Activated CD8-positive, alpha-beta memory T cell treated with anti-CD3 and anti-CD28 coated beads, Interleukin-2, amount 50 U/mL, for 48 hours (primary cell): ENCODE measurements around the gene INPP1.

ENCODE experiments used
- DNase-seq: peaks from one replicate; pipeline ENCODE4 v3.0.0-alpha.2; 2020

Gene INPP1

GRCh38 chr2:190412966-190413365 is 69.6 kb downstream of the INPP1 start:
- no peak for DNase-seq

DNA sequence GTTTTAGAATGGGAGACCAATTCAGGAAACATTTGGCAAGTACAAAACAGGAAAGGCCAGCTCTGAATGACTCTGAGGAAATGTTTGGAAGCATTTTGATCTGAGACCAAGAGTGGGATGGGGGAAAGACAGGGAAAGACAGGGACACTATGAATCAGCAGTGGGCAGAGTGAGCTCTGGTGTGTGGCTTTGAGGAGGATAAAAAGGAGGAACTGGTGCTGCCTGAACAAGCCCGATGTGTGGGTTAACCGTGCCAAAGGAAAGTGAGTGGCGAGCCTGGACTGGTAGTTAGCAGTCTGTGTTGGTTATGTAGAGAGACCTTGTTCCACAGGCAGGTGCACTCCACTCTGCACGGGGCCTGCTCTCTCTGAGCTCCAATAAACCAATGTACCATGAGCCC is 70.0 kb downstream of the INPP1 start:
- DNase-seq, result no peak

DNA sequence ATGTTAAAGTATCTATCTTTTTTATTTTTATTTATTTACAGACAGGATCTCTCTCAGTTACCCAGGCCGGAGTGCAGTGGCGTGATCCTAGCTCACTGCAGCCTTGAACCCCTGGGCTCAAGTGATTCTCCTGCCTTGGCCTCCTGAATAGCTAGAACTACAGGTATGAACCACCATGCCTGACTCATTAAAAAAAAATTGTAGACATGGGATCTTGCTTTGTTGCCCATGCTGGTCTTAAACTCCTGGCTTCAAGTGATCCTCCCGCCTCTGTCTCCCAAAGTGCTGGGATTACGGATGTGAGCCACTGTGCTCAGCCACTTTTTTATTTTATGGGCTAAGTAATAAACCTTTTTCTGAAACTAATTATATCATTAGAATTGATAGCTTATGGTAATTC is 71.9 kb downstream of the INPP1 start:
- DNase-seq, result no peak

DNA sequence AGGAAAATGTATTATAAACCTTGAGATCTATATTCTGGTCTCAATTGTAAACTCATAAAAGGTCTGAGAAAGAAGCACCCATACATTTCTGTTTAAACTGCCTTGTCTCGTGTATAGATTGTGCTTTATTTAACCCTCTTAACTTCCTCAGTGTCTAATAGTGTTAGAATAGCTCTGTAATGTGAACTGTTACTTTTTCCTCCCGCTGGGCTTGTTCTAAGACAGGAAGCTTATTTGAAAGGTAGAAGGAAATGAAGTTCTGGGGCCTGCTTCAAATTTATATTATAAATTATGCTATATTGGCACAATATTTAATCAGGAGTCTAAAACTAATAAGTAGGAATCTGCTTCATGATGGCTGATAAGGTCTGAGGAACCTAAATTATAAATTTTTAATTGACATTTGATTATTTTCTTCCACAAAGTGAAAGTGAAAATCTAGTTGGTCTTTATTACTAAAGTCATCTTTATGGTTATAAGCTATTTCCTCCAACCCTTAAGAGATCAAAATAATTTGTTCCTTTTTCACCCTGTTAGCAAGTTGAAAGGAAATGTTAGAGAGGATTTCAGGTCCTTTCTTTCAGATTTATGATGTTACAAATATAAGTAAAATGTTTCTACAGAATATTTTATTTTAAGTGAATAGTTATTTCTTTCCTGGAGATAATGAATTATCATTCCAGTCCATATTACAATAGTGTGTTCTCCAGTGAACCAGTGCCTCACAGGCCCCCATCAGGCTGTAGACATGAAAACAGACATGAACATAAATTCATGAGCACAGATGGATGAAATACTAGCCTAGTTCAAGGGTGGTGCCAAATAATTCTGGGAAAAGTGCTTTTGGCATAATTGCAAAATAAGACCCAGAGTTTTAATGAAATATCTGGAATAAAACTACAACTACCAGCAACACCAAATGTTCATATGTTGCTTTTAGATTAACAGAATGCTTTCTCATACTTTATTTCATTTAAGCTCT is 72.7 kb downstream of the INPP1 start:
- DNase-seq, result no peak

DNA sequence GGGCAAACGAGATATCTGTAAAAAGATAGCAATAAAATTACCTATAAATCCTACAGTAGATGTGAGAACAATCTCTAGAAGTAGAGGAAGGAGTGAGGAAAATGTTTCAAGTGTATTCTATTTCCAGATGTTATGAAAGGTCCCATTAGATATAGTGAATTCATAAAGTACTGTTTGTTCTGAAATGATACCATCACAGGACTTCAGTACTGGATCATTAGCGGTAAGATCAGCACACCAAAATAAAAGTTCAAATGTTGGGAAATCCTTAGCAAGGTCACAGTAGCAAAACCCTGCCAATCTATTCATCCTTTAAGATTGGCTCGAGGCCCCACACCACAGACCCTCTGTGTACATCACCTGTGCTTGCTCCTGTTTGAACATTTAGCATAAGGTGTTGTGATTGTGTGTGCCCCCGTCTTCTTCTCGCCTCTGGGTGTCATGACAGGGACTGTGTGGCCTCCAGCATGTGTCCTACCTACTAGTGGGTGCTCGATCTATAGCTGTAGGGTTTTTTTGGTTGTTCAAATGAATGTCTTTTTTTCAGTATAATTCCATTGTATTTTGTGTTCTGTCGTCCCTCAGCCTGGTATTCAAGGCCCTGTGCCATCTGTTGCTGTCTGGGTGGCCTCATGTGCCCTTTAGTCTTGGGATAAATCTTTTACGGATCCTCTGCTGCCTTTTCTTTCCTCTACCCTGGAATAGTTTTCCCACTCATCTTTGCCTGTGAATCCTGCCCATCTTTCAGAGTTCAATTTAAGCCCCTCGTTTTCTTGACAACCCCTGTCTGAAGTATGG is 73.9 kb downstream of the INPP1 start:
- no peak for DNase-seq

DNA sequence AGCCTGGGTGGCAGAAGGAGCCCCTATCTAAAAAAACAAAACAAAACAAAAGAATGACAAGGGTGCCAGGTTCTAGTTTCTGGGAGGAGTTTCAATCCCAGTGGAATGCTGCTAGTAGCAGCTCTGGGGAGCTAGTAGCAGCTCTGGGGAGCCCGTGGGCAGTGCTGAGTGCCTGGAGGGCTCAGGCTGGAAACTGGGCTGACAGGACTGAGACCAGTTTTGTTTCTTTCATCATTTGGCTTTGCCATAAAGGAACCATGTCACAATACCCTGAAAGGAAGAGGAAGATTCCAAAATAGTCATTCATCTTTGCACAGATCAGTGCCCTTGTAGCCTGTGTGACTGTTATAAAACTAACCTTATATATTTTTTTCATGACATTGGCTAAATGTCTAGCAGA is 75.3 kb downstream of the INPP1 start:
- DNase-seq, result no peak

- no peak for DNase-seq
Measured at GRCh38 chr2:190420801-190421200, 77.4 kb downstream of the INPP1 start.
